22Rv1 (cell line): ENCODE results near the gene C11orf86.

Experiments used
- ZFX ChIP-seq: fragments of 450-650 bp; IDR thresholded peaks from 2 replicates; pipeline ENCODE4 v1.6.1; 2017; ENCODE audit warnings: antibody characterized with exemption, borderline replicate concordance
- TF ChIP-seq, protein P1 (sequence below): fragments of 450-650 bp; IDR thresholded peaks from 2 replicates; pipeline ENCODE4 v1.5.1; 2017; ENCODE audit warnings: mild to moderate bottlenecking

DNA sequence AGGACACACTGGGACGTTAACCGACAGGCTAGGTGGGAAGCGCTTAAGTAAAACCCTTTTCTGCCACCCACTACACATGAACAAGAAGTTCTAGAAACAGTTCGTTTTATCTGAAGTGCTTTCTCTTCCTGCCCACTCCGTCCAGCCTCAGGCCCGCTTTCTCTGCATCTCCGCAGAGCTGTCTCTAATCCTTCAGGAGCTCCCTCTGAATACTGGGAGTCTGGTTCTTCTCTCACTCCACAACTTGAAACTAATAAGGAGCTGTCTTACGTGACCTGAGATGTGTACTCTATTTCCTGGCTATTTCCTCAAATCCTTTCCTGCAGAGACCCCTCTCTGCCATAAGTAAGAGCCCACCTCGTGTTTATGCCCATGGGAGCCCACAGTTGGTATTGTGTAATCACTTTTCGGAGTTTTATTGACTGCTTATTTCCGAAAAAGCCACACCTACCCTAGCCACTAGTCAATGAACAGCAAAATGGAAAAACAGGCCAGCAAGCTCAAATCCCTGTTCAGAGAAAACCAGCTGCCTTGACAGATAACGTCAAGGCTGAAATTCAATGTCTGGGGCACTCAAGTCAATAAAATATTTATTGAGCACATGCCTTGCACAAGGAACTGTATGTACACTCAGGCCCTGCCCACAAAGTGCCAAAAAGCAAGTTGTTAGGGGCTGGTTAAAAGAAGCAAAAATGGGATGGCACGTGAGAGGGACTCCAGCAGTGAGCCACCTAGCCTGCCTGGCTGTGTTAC lies 21.8 kb upstream of the C11orf86 start:
- TF ChIP-seq, protein P1, sequence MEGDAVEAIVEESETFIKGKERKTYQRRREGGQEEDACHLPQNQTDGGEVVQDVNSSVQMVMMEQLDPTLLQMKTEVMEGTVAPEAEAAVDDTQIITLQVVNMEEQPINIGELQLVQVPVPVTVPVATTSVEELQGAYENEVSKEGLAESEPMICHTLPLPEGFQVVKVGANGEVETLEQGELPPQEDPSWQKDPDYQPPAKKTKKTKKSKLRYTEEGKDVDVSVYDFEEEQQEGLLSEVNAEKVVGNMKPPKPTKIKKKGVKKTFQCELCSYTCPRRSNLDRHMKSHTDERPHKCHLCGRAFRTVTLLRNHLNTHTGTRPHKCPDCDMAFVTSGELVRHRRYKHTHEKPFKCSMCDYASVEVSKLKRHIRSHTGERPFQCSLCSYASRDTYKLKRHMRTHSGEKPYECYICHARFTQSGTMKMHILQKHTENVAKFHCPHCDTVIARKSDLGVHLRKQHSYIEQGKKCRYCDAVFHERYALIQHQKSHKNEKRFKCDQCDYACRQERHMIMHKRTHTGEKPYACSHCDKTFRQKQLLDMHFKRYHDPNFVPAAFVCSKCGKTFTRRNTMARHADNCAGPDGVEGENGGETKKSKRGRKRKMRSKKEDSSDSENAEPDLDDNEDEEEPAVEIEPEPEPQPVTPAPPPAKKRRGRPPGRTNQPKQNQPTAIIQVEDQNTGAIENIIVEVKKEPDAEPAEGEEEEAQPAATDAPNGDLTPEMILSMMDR: no peak
- TF ChIP-seq ZFX: no peak
